Measurements from ENCODE around the gene RIPK3.

The RIPK3 gene

DNA sequence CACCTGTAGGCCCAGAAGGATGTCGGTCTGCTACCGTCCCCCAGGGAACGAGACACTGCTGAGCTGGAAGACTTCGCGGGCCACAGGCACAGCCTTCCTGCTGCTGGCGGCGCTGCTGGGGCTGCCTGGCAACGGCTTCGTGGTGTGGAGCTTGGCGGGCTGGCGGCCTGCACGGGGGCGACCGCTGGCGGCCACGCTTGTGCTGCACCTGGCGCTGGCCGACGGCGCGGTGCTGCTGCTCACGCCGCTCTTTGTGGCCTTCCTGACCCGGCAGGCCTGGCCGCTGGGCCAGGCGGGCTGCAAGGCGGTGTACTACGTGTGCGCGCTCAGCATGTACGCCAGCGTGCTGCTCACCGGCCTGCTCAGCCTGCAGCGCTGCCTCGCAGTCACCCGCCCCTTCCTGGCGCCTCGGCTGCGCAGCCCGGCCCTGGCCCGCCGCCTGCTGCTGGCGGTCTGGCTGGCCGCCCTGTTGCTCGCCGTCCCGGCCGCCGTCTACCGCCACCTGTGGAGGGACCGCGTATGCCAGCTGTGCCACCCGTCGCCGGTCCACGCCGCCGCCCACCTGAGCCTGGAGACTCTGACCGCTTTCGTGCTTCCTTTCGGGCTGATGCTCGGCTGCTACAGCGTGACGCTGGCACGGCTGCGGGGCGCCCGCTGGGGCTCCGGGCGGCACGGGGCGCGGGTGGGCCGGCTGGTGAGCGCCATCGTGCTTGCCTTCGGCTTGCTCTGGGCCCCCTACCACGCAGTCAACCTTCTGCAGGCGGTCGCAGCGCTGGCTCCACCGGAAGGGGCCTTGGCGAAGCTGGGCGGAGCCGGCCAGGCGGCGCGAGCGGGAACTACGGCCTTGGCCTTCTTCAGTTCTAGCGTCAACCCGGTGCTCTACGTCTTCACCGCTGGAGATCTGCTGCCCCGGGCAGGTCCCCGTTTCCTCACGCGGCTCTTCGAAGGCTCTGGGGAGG is 28.9 kb downstream of the RIPK3 start, which contains the start of gene LTB4R:
Gene LTB4R (plus strand): TSS at position 857 of the 959 bp plus-strand sequence. CDS start 4,150 bp downstream, outside the sequence.
- Histone ChIP-seq H3K36me3 (ENCODE audit: control insufficient read depth in 2 of 2, insufficient read depth in 2 of 2, low read length in 2 of 2) (peaks cover 9 to 15% of the 10 kb centered on the region in 2 donors), H3K9me3 (ENCODE audit: control insufficient read depth in 2 of 2, low read length in 2 of 2) (no peaks in the 10 kb centered on the region), H3K4me1 (ENCODE audit: control insufficient read depth, insufficient read depth, low read length) (peaks cover 25% of the 10 kb centered on the region), H3K27me3 (ENCODE audit: control insufficient read depth in 1 of 2, insufficient read depth in 2 of 2, low read length in 2 of 2) (peaks cover 4 to 7% of the 10 kb centered on the region in 2 donors), H3K9ac (ENCODE audit: low read length in 2 of 2) (peak within 1 kb of the TSS; percentile 61 to 71), H3K27ac (ENCODE audit: low read length) (peak within 1 kb of the TSS; percentile 58), H3K4me3 (ENCODE audit: low read length in 2 of 2) (peak within 1 kb of the TSS; percentile 67 to 79)

DNA sequence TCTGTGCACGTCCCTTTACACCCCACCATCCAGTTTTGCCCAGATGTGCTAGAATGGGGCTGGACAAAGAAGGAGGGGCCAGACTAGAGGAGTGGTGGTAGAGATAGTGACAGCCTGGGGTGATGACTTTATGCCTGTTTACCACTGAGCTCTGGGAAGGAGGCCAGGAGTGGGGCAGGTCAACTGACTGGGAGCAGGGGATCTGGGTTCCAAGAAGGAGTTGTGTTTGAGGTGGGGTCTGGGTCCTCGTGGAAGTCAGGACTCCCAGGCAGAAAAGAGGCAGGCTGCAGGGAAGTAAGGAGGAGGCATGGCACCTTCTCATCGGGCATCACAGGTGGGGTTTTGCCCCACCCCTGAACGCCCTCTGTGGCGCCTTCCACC is 29.5 kb downstream of the RIPK3 start:
- H3K4me3 ChIP-seq (ENCODE audit: low read length in 2 of 2): peak overlapping the region; percentile 67 to 79
- peaks cover 0 to 1% of the 10 kb centered on the region in 2 donors for H3K27me3 ChIP-seq (ENCODE audit: control insufficient read depth in 1 of 2, insufficient read depth in 2 of 2, low read length in 2 of 2)
- H3K27ac ChIP-seq (ENCODE audit: low read length): peak overlapping the region; percentile 58
- H3K9me3 ChIP-seq (ENCODE audit: control insufficient read depth in 2 of 2, low read length in 2 of 2): no peaks in the 10 kb centered on the region
- H3K4me1 ChIP-seq (ENCODE audit: control insufficient read depth, insufficient read depth, low read length): peaks cover 25% of the 10 kb centered on the region
- H3K9ac ChIP-seq (ENCODE audit: low read length in 2 of 2): peak overlapping the region; percentile 48 to 71
- H3K36me3 ChIP-seq (ENCODE audit: control insufficient read depth in 2 of 2, insufficient read depth in 2 of 2, low read length in 2 of 2): peaks cover 15 to 22% of the 10 kb centered on the region in 2 donors

DNA sequence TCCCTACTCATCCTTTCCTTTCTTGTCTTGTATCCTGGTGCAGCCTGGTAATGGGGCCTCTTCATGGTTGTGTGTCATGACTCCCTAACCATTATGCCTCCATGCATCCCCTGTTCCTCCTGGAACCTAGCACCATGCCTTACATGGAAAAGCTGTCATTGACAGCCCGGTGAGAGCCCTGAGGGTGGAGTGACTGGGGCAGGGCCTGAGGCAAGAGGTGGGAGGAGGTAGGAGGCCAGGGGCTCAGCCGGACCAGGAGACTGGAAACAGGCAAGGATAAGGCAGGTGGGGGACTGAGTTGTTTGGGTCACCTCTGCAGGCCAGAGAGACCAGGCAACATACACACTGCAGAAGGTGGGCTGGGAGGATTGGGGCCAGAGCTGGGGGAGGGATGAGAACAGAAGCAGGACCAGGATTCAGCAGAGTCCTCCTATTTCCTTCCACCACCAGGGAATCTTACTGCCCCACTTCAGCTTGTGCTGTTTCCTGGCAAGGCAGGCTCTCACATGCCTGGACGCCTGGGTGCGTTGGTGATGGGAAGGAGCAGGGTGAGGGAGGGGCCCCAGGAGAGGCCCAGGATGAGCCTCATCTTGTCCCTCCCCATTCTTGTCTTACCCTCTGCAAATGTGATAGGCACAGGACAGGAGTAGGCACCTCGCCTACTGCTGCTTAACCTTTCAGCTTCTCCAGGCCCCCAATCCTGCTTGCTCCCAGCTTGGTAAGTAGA is 30.1 kb downstream of the RIPK3 start, which contains the start of gene LTB4R2:
Gene LTB4R2 (plus strand): TSS at position 603 of the 727 bp plus-strand sequence. CDS start 525 bp downstream, outside the sequence.
- H3K27ac ChIP-seq (ENCODE audit: low read length): peak within 1 kb of the TSS; percentile 58
- peak within 1 kb of the TSS; percentile 67 to 79 for H3K4me3 ChIP-seq (ENCODE audit: low read length in 2 of 2)
- H3K36me3 ChIP-seq (ENCODE audit: control insufficient read depth in 2 of 2, insufficient read depth in 2 of 2, low read length in 2 of 2): peaks cover 21 to 27% of the 10 kb centered on the region in 2 donors
- no peaks in the 10 kb centered on the region for H3K27me3 ChIP-seq (ENCODE audit: control insufficient read depth in 1 of 2, insufficient read depth in 2 of 2, low read length in 2 of 2)
- peak within 1 kb of the TSS; percentile 61 to 71 for H3K9ac ChIP-seq (ENCODE audit: low read length in 2 of 2)
- H3K9me3 ChIP-seq (ENCODE audit: control insufficient read depth in 2 of 2, low read length in 2 of 2): no peaks in the 10 kb centered on the region
- H3K4me1 ChIP-seq (ENCODE audit: control insufficient read depth, insufficient read depth, low read length): peaks cover 23% of the 10 kb centered on the region

DNA sequence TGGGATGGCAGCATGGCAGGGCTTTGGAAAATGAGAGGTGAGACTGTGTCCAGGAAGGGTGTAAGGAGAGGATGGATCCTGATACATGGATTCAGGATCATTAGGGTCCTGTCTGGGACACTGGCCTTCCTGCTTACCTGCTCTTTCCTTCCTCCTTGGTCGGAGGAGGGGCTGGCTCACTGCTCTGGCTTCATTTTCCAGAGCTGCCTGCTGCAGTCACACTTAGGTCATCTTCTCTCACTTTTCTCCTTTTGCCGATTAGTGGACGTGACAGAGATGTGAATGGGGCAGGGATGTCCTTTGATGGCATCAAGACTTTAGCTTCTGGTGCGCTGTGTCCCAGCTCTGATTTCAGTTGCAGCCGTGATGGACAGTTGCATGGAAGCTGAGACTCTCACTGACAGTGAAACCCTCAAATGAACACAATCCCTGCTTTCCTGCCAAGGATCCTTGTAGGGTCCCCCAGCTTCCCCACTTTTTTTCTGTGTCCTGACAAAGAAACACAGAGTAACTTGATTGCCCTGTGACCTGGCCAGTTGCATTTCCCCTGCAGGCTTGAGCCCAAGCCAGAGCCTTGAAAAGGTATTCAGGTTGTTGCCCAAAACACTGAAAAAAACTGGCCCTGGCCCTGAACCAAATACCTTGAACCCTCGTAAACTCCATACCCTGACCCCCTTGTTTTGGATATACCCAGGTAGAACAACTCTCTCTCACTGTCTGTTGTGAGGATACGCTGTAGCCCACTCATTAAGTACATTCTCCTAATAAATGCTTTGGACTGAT is 31.3 kb downstream of the RIPK3 start:
- Histone ChIP-seq H3K27ac (ENCODE audit: low read length) (no peak overlapping the region), H3K36me3 (ENCODE audit: control insufficient read depth in 2 of 2, insufficient read depth in 2 of 2, low read length in 2 of 2) (peaks cover 33 to 39% of the 10 kb centered on the region in 2 donors), H3K9ac (ENCODE audit: low read length in 2 of 2) (peak overlapping the region in 1 of 2 donors; percentile 21), H3K4me3 (ENCODE audit: low read length in 2 of 2) (no peak overlapping the region), H3K4me1 (ENCODE audit: control insufficient read depth, insufficient read depth, low read length) (peaks cover 23% of the 10 kb centered on the region), H3K27me3 (ENCODE audit: control insufficient read depth in 1 of 2, insufficient read depth in 2 of 2, low read length in 2 of 2) (no peaks in the 10 kb centered on the region), H3K9me3 (ENCODE audit: control insufficient read depth in 2 of 2, low read length in 2 of 2) (no peaks in the 10 kb centered on the region)

DNA sequence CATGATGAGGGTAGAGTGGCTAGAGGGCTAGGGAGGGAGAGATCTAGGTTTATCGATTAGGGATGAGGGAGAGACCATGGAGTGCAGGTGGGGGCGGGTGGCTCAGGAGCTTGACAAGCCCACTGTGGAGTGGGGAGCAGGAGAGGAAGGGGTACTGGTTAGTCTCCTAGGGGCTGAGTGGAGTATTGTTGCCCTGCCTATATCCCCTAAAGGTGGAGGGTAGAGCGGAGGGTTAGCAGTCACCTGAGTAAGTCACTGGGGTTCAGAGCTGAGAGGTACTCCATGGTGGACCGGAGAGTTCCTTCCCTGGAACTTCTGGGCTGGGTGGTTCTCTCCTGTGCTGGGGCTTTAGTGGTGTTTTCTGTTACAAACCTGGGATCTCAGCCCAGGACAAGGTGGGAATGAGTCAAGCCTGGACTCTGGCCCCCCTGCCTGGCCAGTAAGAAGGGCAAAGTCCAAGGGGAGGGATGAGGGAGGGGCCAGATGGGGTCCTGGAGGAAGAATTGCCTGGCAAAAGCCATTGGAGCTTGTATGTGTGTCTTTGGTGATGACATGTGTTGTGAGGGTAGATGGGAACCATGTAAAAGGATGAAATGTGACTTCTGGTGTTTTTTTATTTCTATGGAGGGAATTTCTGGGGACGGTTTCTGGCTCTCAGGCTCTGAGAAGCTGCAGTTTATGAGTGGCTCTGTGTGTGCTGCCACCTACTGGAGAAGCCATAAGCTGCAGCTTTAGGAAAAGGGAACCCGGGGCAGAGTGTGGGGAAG is 32.0 kb downstream of the RIPK3 start, which contains the start of gene CIDEB:
Gene CIDEB (minus strand): TSS at position 403 of the 767 bp plus-strand sequence. CDS start 119 bp downstream, at position 284.
- Histone ChIP-seq H3K27ac (ENCODE audit: low read length) (no peak within 1 kb of the TSS), H3K4me1 (ENCODE audit: control insufficient read depth, insufficient read depth, low read length) (peaks cover 23% of the 10 kb centered on the region)

DNA sequence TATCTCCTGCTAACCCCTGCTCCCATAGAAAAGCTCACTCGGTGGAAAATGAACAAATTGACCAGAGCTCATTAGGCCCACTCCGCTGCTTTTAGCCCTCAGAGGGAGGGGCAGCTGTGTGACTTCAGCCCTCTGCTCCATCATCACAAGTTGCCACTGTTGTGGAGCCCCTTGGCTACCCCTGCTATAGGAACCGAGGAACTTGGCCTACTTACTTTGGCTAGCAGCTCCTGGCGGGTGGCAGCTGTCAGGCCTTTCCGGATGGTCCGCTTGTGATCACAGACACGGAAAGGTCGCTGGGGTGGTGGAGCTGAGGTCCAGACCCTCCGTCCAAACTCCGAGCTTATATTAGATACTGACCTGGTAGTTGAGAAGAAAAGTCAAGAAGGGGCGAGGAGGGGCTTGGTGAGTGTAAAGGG is 32.6 kb downstream of the RIPK3 start:
- Histone ChIP-seq H3K4me1 (ENCODE audit: control insufficient read depth, insufficient read depth, low read length) (peaks cover 23% of the 10 kb centered on the region), H3K36me3 (ENCODE audit: control insufficient read depth in 2 of 2, insufficient read depth in 2 of 2, low read length in 2 of 2) (peaks cover 45 to 48% of the 10 kb centered on the region in 2 donors), H3K9ac (ENCODE audit: low read length in 2 of 2) (no peak overlapping the region), H3K27ac (ENCODE audit: low read length) (no peak overlapping the region), H3K27me3 (ENCODE audit: control insufficient read depth in 1 of 2, insufficient read depth in 2 of 2, low read length in 2 of 2) (no peaks in the 10 kb centered on the region), H3K4me3 (ENCODE audit: low read length in 2 of 2) (no peak overlapping the region), H3K9me3 (ENCODE audit: control insufficient read depth in 2 of 2, low read length in 2 of 2) (no peaks in the 10 kb centered on the region)

More for the DNA sequence above, 32.0 kb downstream of the RIPK3 start, which contains the start of gene CIDEB:
- H3K4me3 ChIP-seq (ENCODE audit: low read length in 2 of 2): no peak within 1 kb of the TSS
- peaks cover 39 to 42% of the 10 kb centered on the region in 2 donors for H3K36me3 ChIP-seq (ENCODE audit: control insufficient read depth in 2 of 2, insufficient read depth in 2 of 2, low read length in 2 of 2)
- H3K9me3 ChIP-seq (ENCODE audit: control insufficient read depth in 2 of 2, low read length in 2 of 2): no peaks in the 10 kb centered on the region
- H3K9ac ChIP-seq (ENCODE audit: low read length in 2 of 2): peak within 1 kb of the TSS in 1 of 2 donors; percentile 21
- no peaks in the 10 kb centered on the region for H3K27me3 ChIP-seq (ENCODE audit: control insufficient read depth in 1 of 2, insufficient read depth in 2 of 2, low read length in 2 of 2)

DNA sequence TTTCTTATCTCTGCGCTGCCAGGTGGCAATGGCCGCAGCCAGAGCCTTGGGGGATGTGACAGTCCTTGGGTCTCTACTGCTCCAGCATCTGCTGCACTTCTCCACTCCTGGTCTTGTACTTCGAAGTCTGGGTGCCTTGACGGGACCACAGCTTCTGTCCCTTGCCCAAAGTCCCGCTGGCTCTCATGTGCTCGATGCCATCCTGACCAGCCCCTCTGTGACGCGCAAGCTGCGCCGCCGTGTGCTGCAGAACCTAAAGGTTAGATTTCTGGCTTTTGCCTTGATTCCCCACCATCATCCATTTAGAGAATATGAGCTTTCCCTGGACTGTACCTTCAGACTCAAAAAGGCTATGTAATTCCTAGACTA is 35.8 kb downstream of the RIPK3 start:
- Histone ChIP-seq H3K36me3 (ENCODE audit: control insufficient read depth in 2 of 2, insufficient read depth in 2 of 2, low read length in 2 of 2) (peaks cover 52 to 56% of the 10 kb centered on the region in 2 donors), H3K4me1 (ENCODE audit: control insufficient read depth, insufficient read depth, low read length) (peaks cover 22% of the 10 kb centered on the region), H3K9ac (ENCODE audit: low read length in 2 of 2) (no peak overlapping the region)

DNA sequence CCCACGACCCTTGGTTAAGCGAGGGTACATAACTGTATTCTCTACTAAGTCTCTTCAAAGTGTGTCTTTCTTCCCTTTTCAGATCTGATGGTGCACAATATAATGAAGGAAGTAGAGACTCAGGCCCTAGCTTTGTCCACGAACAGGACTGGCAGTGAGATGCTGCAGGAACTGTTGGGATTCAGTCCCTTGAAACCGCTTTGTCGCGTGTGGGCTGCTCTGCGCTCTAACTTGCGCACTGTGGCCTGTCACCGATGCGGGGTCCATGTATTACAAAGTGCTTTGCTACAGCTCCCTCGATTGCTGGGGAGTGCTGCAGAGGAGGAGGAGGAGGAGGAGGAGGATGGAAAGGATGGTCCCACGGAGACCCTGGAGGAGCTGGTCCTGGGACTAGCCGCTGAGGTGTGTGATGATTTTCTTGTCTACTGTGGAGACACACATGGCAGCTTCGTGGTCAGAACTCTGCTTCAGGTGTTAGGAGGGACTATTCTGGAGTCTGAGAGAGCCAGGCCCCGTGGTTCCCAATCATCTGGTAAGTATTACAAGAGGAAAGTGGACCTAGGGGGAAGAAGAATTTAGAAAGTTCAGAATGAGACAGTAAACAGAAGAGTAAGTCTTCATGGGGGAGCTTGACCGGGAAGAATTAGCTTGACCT is 39.3 kb downstream of the RIPK3 start:
- Histone ChIP-seq H3K9me3 (ENCODE audit: control insufficient read depth in 2 of 2, low read length in 2 of 2) (no peaks in the 10 kb centered on the region), H3K36me3 (ENCODE audit: control insufficient read depth in 2 of 2, insufficient read depth in 2 of 2, low read length in 2 of 2) (peaks cover 46 to 47% of the 10 kb centered on the region in 2 donors), H3K27me3 (ENCODE audit: control insufficient read depth in 1 of 2, insufficient read depth in 2 of 2, low read length in 2 of 2) (no peaks in the 10 kb centered on the region), H3K4me3 (ENCODE audit: low read length in 2 of 2) (peak overlapping the region; percentile 88 to 99), H3K9ac (ENCODE audit: low read length in 2 of 2) (peak overlapping the region; percentile 83 to 86), H3K4me1 (ENCODE audit: control insufficient read depth, insufficient read depth, low read length) (peaks cover 30% of the 10 kb centered on the region), H3K27ac (ENCODE audit: low read length) (peak overlapping the region; percentile 46)

More for the DNA sequence above, 35.8 kb downstream of the RIPK3 start:
- no peak overlapping the region for H3K4me3 ChIP-seq (ENCODE audit: low read length in 2 of 2)
- no peaks in the 10 kb centered on the region for H3K27me3 ChIP-seq (ENCODE audit: control insufficient read depth in 1 of 2, insufficient read depth in 2 of 2, low read length in 2 of 2)
- H3K9me3 ChIP-seq (ENCODE audit: control insufficient read depth in 2 of 2, low read length in 2 of 2): no peaks in the 10 kb centered on the region
- H3K27ac ChIP-seq (ENCODE audit: low read length): no peak overlapping the region

Measured in stomach smooth muscle (tissue), 2 donors.